Measurements from ENCODE around the gene IHH.

- no peak for TF ChIP-seq POLR2A (IDR thresholded peaks at IDR 0.05; ENCODE audit: low read depth, low read length)
- TF ChIP-seq POLR2AphosphoS5 (IDR thresholded peaks at IDR 0.05; ENCODE audit: low read depth, low read length) = no peak
- no peak for TF ChIP-seq PAX5 (IDR thresholded peaks at IDR 0.05; ENCODE audit: insufficient read depth, low read length, severe bottlenecking)
- no peak for TF ChIP-seq TAF1 (IDR thresholded peaks at IDR 0.05; ENCODE audit: low read depth, low read length)
- TF ChIP-seq SPI1 (IDR thresholded peaks at IDR 0.05; ENCODE audit: low read depth, low read length) = no peak
- no peak for TF ChIP-seq POU2F2 (IDR thresholded peaks at IDR 0.05; ENCODE audit: low read depth, low read length)
These were observed 12.1 kb upstream of the IHH start for GRCh38 chr2:219072741-219073250.
